SK-N-SH treated with all-trans-retinoic acid at 6 μM for 48 hours (cell line): Measurements from ENCODE around the gene PPARG.

ENCODE experiments used
- ATAC-seq: fragments of 200-7000 bp; cut with Tn5 transposase; 3 replicates; pipeline ENCODE4 v1.9.1; 2020; ENCODE audit warnings: mild to moderate bottlenecking, moderate library complexity
- ARNTL ChIP-seq: fragments of 450-650 bp; formaldehyde crosslinking; IDR thresholded peaks from 2 replicates; pipeline ENCODE4 v1.5.0; 2020; ENCODE audit warnings: low read depth, mild to moderate bottlenecking, moderate library complexity, borderline replicate concordance
- BACH2 ChIP-seq: fragments of 250-450 bp; sonication (Bioruptor Pico); IDR thresholded peaks from 2 replicates; pipeline ENCODE4 v1.9.0; 2021; ENCODE audit warnings: mild to moderate bottlenecking, borderline replicate concordance
- CREB5 ChIP-seq: fragments of 250-450 bp; sonication (Bioruptor Pico); IDR thresholded peaks from 2 replicates; pipeline ENCODE4 v1.5.1; 2020; ENCODE audit warnings: low read depth, mild to moderate bottlenecking, moderate library complexity
- CSDC2 ChIP-seq: fragments of 250-450 bp; sonication (Bioruptor Pico); IDR thresholded peaks from 2 replicates; pipeline ENCODE4 v1.5.0; 2020; ENCODE audit warnings: mild to moderate bottlenecking, moderate library complexity
- CSRNP3 ChIP-seq: fragments of 250-450 bp; sonication (Bioruptor Pico); IDR thresholded peaks from 2 replicates; pipeline ENCODE4 v1.5.1; 2021; ENCODE audit warnings: mild to moderate bottlenecking, moderate library complexity
- ESRRG ChIP-seq: fragments of 250-450 bp; sonication (Bioruptor Pico); IDR thresholded peaks from 2 replicates; pipeline ENCODE4 v1.6.1; 2021; ENCODE audit warnings: mild to moderate bottlenecking
- GLIS3 ChIP-seq: fragments of 250-450 bp; sonication (Bioruptor Pico); IDR thresholded peaks from 2 replicates; pipeline ENCODE4 v1.5.0; 2020; ENCODE audit warnings: mild to moderate bottlenecking, moderate library complexity
- ISL1 ChIP-seq: fragments of 250-450 bp; sonication (Bioruptor Pico); IDR thresholded peaks from 2 replicates; pipeline ENCODE4 v2.1.2; 2022; ENCODE audit warnings: mild to moderate bottlenecking, moderate library complexity
- OSR1 ChIP-seq: fragments of 250-450 bp; sonication (Bioruptor Pico); IDR thresholded peaks from 2 replicates; pipeline ENCODE4 v1.8.0; 2022; ENCODE audit warnings: moderate library complexity, mild to moderate bottlenecking, inconsistent platforms
- PATZ1 ChIP-seq: fragments of 250-450 bp; sonication (Bioruptor Pico); IDR thresholded peaks from 2 replicates; pipeline ENCODE4 v1.8.0; 2020; ENCODE audit warnings: mild to moderate bottlenecking, moderate library complexity, borderline replicate concordance
- PPARA ChIP-seq: fragments of 250-450 bp; sonication (Bioruptor Pico); IDR thresholded peaks from 2 replicates; pipeline ENCODE4 v1.5.0; 2020; ENCODE audit warnings: mild to moderate bottlenecking, borderline replicate concordance
- SNAI2 ChIP-seq: fragments of 250-450 bp; sonication (Bioruptor Pico); IDR thresholded peaks from 2 replicates; pipeline ENCODE4 v1.5.0; 2020; ENCODE audit warnings: mild to moderate bottlenecking, moderate library complexity
- TCF4 ChIP-seq: fragments of 250-450 bp; sonication (Bioruptor Pico); IDR thresholded peaks from 2 replicates; pipeline ENCODE4 v1.8.0; 2021; ENCODE audit warnings: mild to moderate bottlenecking, moderate library complexity, borderline replicate concordance
- TOX ChIP-seq: fragments of 250-450 bp; sonication (Bioruptor Pico); IDR thresholded peaks from 2 replicates; pipeline ENCODE4 v1.8.0; 2021; ENCODE audit warnings: mild to moderate bottlenecking, moderate library complexity, borderline replicate concordance
- TSHZ2 ChIP-seq: fragments of 250-450 bp; sonication (Bioruptor Pico); IDR thresholded peaks from 2 replicates; pipeline ENCODE4 v1.5.0; 2020; ENCODE audit warnings: mild to moderate bottlenecking, moderate library complexity
- ZFP3 ChIP-seq: fragments of 250-450 bp; sonication (Bioruptor Pico); IDR thresholded peaks from 2 replicates; pipeline ENCODE4 v1.5.0; 2020; ENCODE audit warnings: mild to moderate bottlenecking, moderate library complexity
- ZFP30 ChIP-seq: fragments of 450-650 bp; formaldehyde crosslinking; IDR thresholded peaks from 2 replicates; pipeline ENCODE4 v1.5.0; 2022; ENCODE audit warnings: mild to moderate bottlenecking, moderate library complexity
- ZNF565 ChIP-seq: fragments of 450-650 bp; formaldehyde crosslinking; conservative IDR thresholded peaks from 2 replicates; pipeline ENCODE4 v1.5.0; 2020; ENCODE audit warnings: low read depth, mild to moderate bottlenecking, moderate library complexity
- ZNF8 ChIP-seq: fragments of 450-650 bp; formaldehyde crosslinking; IDR thresholded peaks from 2 replicates; pipeline ENCODE4 v1.5.0; 2020; ENCODE audit warnings: mild to moderate bottlenecking, moderate library complexity

Gene PPARG

GRCh38 chr3:12294885-12295580 lies 6.2 kb downstream of the PPARG start:
- ATAC-seq, result peak; percentile 57
- TF ChIP-seq ZNF8 (CRISPR knock-in tag) (no peak), TOX (CRISPR knock-in tag) (no peak), ESRRG (CRISPR knock-in tag) (no peak)
- TF ChIP-seq, all 23 proteins: peak for 0

GRCh38 chr3:12296511-12296910 lies 7.6 kb downstream of the PPARG start:
- no peak for ATAC-seq
- TF ChIP-seq PPARA, result no peak
- TF ChIP-seq ZFP3 (CRISPR knock-in tag), result no peak

- no peak for ATAC-seq
- TF ChIP-seq ZFP30 (CRISPR knock-in tag), result no peak
- 0 out of 2 replicates have a peak, but pooled peaks have one; percentile 76 for TF ChIP-seq CSDC2 (CRISPR knock-in tag)
- TF ChIP-seq PATZ1 (CRISPR knock-in tag), result peak; percentile 51; the same call in 1 of the 2 replicates
- TF ChIP-seq ISL1 (CRISPR knock-in tag), result peak; percentile 98
- TF ChIP-seq CREB5 (CRISPR knock-in tag), result peak; percentile 86
- TF ChIP-seq OSR1 (CRISPR knock-in tag), result no peak
- no peak for TF ChIP-seq ESRRG (CRISPR knock-in tag)
- TF ChIP-seq ZNF565 (CRISPR knock-in tag), result no peak
- peak; percentile 38; the same call in 1 of the 2 replicates for TF ChIP-seq TCF4 (CRISPR knock-in tag)
- peak; percentile 88; the same call in 1 of the 2 replicates for TF ChIP-seq SNAI2 (CRISPR knock-in tag)
- 0 out of 2 replicates have a peak, but pooled peaks have one; percentile 29 for TF ChIP-seq TSHZ2
- TF ChIP-seq ZFP3 (CRISPR knock-in tag), result peak; percentile 72; the same call in 1 of the 2 replicates
- TF ChIP-seq GLIS3 (CRISPR knock-in tag), result peak; percentile 95
Measured at GRCh38 chr3:12299026-12299425, 10.2 kb downstream of the PPARG start.

- ATAC-seq, result 0 out of 3 replicates have a peak, but pooled peaks have one; percentile 16
- no peak for TF ChIP-seq CREB5 (CRISPR knock-in tag)
- TF ChIP-seq TOX (CRISPR knock-in tag), result no peak
- no peak for TF ChIP-seq ZFP30 (CRISPR knock-in tag)
- no peak for TF ChIP-seq ISL1 (CRISPR knock-in tag)
Measured at GRCh38 chr3:12300137-12300536, 11.3 kb downstream of the PPARG start.

- TF ChIP-seq TCF4 (CRISPR knock-in tag), result no peak
- TF ChIP-seq ZFP3 (CRISPR knock-in tag), result no peak
- TF ChIP-seq OSR1 (CRISPR knock-in tag), result no peak
- TF ChIP-seq ZFP30 (CRISPR knock-in tag), result no peak
- no peak for TF ChIP-seq ISL1 (CRISPR knock-in tag)
- no peak for TF ChIP-seq CSRNP3 (CRISPR knock-in tag)
- no peak for TF ChIP-seq ARNTL (CRISPR knock-in tag)
- TF ChIP-seq BACH2 (CRISPR knock-in tag), result no peak
- no peak for ATAC-seq
Measured at GRCh38 chr3:12301031-12301430, 12.2 kb downstream of the PPARG start.
